ENCODE data around the gene NYNRIN. TPM values are rescaled to one million over a fixed set of nuclear protein-coding genes. Genes with fewer than 3 reads are reported as not detected.

NYNRIN gene
- polyA plus RNA-seq, 3 donors: 0.18 to 0.84 (median 0.40) TPM

- Histone ChIP-seq H3K4me2 (replicated peaks; ENCODE audit: extremely low read depth, low read length, poor library complexity, severe bottlenecking) (peak overlapping the region; percentile 91), H3K9me3 (replicated peaks in 1 of 2; ENCODE audit: control insufficient read depth in 1 of 2, insufficient read depth in 1 of 2, low read length in 2 of 2) (no peaks in the 10 kb centered on the region), H3K27ac (ENCODE audit: low read depth in 1 of 2, low read length in 2 of 2) (peak overlapping the region; percentile 81 to 100), H3K9ac (ENCODE audit: insufficient read depth, low read length, poor library complexity, severe bottlenecking) (peak overlapping the region; percentile 98), H2AFZ (ENCODE audit: insufficient read depth, low read depth, low read length, poor library complexity, severe bottlenecking) (no peak overlapping the region), H3K27me3 (ENCODE audit: control insufficient read depth in 2 of 2, insufficient read depth in 2 of 2, low read length in 2 of 2) (no peaks in the 10 kb centered on the region), H3K4me3 (replicated peaks in 1 of 3; ENCODE audit: low read depth in 2 of 3, low read length in 3 of 3) (peak overlapping the region in 1 of 3 experiments; percentile 91), H3K4me1 (ENCODE audit: control insufficient read depth in 1 of 2, insufficient read depth in 2 of 2, low read length in 2 of 2) (peaks cover 32 to 40% of the 10 kb centered on the region in 2 donors), H3K36me3 (replicated peaks in 1 of 2; ENCODE audit: control insufficient read depth in 1 of 2, insufficient read depth in 2 of 2, low read length in 2 of 2) (peaks cover 36 to 49% of the 10 kb centered on the region in 2 donors), H4K20me1 (ENCODE audit: insufficient read depth, low read length) (peaks cover 46% of the 10 kb centered on the region), H3K79me2 (ENCODE audit: insufficient read depth, low read length) (peaks cover 31% of the 10 kb centered on the region)
- Mint-ChIP-seq H3K27ac (peak overlapping the region; percentile 91 to 96 (median 95)), H3K27me3 (ENCODE audit: low read depth in 3 of 3) (peaks cover 5 to 9% (median 8%) of the 10 kb centered on the region in 3 donors), H3K36me3 (peaks cover 44 to 53% of the 10 kb centered on the region in 2 donors), H3K9me3 (no peaks in the 10 kb centered on the region), H3K4me3 (peak overlapping the region; percentile 17 to 86), H3K4me1 (peaks cover 36% of the 10 kb centered on the region)
- DNase-seq: peak; percentile 90 to 93 (median 92)
- TF ChIP-seq CTCF (IDR thresholded peaks at IDR 0.05): peak; percentile 90
- intact Hi-C loops (cut with micrococcal nuclease): loop anchor here (2.0 to 10.0 kb wide), 2 partner anchors 99 to 187 kb away; partner anchors contain the start of gene TINF2 (in 1 of the 2)
- WGBS (ENCODE audit: insufficient coverage): 60% methylated on average over 14 of the region's 15 CpGs
Observed at GRCh38 chr14:24431569-24432258, 32.9 kb downstream of the NYNRIN start.

GRCh38 chr14:24432259-24433131 lies 33.7 kb downstream of the NYNRIN start:
- peaks cover 49 to 60% of the 10 kb centered on the region in 2 donors for H3K36me3 Mint-ChIP-seq
- intact Hi-C loops (cut with micrococcal nuclease): loop anchor here in 1 of 2 donors (10.0 kb wide), 1 partner anchor 188 kb away; the partner anchor contains the start of gene TINF2
- peaks cover 2 to 8% (median 3%) of the 10 kb centered on the region in 3 donors for H3K27me3 Mint-ChIP-seq (ENCODE audit: low read depth in 3 of 3)
- H4K20me1 ChIP-seq (ENCODE audit: insufficient read depth, low read length): peaks cover 54% of the 10 kb centered on the region
- peak overlapping the region in 1 of 2 donors; percentile 100 for H3K27ac ChIP-seq (ENCODE audit: low read depth in 1 of 2, low read length in 2 of 2)
- H2AFZ ChIP-seq (ENCODE audit: insufficient read depth, low read depth, low read length, poor library complexity, severe bottlenecking): no peak overlapping the region
- H3K36me3 ChIP-seq (replicated peaks in 1 of 2; ENCODE audit: control insufficient read depth in 1 of 2, insufficient read depth in 2 of 2, low read length in 2 of 2): peaks cover 44 to 52% of the 10 kb centered on the region in 2 donors
- peak overlapping the region; percentile 91 for H3K4me2 ChIP-seq (replicated peaks; ENCODE audit: extremely low read depth, low read length, poor library complexity, severe bottlenecking)
- no peaks in the 10 kb centered on the region for H3K27me3 ChIP-seq (ENCODE audit: control insufficient read depth in 2 of 2, insufficient read depth in 2 of 2, low read length in 2 of 2)
- DNase-seq: no peak
- no peak overlapping the region for H3K4me3 ChIP-seq (replicated peaks in 1 of 3; ENCODE audit: low read depth in 2 of 3, low read length in 3 of 3)
- H3K9ac ChIP-seq (ENCODE audit: insufficient read depth, low read length, poor library complexity, severe bottlenecking): no peak overlapping the region
- H3K4me1 Mint-ChIP-seq: peaks cover 44% of the 10 kb centered on the region
- H3K27ac Mint-ChIP-seq: peak overlapping the region in 3 of 7 donors; percentile 48 to 96 (median 60)
- H3K79me2 ChIP-seq (ENCODE audit: insufficient read depth, low read length): peaks cover 39% of the 10 kb centered on the region
- 97% methylated on average over 10 of the region's 24 CpGs for WGBS (ENCODE audit: insufficient coverage)
- no peaks in the 10 kb centered on the region for H3K9me3 Mint-ChIP-seq
- no peak overlapping the region for H3K4me3 Mint-ChIP-seq
- no peaks in the 10 kb centered on the region for H3K9me3 ChIP-seq (replicated peaks in 1 of 2; ENCODE audit: control insufficient read depth in 1 of 2, insufficient read depth in 1 of 2, low read length in 2 of 2)
- H3K4me1 ChIP-seq (ENCODE audit: control insufficient read depth in 1 of 2, insufficient read depth in 2 of 2, low read length in 2 of 2): peaks cover 40 to 48% of the 10 kb centered on the region in 2 donors
- peak; percentile 9 for TF ChIP-seq CTCF (IDR thresholded peaks at IDR 0.05)

All from CD14-positive monocyte (primary cell).